ENCODE results near the gene DNAJC4.
A peak's percentile ranks its signal among the peaks of the same experiment; 100 is the strongest.

The DNAJC4 gene

DNA sequence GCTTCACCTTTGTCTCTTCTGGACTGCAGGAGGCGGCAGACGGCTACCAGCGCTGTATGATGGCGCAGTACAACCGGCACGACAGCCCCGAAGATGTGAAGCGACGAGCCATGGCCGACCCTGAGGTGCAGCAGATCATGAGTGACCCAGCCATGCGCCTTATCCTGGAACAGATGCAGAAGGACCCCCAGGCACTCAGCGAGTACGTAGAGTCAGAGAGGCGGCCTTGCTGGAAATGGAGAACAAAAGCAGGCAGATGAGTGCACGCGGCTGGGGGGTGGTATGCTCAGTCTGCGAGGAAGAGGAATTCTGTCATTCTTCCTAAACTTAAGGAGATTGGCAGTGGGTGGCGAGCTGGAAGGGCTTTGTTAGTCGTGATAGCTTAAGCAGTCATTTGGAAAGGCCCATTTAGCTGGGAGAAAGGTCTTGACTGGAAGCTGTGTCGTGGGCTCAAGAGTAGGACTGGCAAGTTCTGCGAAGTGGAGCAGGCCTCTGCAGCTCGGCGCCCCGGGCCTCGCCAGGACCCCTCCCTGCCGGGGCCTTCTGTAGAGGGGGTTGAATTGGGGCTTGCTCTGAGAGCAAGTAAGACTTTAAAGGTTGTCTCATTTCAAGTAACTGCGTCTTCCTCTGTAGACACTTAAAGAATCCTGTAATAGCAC is 26.8 kb upstream of the DNAJC4 start:
- no peak for DNase-seq
- H3K36me3 Mint-ChIP-seq, result peaks cover 59% of the 10 kb centered on the region
- CTCF ChIA-PET, result interaction anchor here (1.1 to 7.4 kb wide), 14 partner anchors 8 to 446 kb away, joined by 3 to 131 read pairs (median 10); partner anchors contain the start of genes BAD, CATSPERZ, ESRRA and GPR137
- peaks cover 38% of the 10 kb centered on the region for H3K4me1 Mint-ChIP-seq
- no peak overlapping the region for H3K4me3 Mint-ChIP-seq
- H3K27ac Mint-ChIP-seq, result peak overlapping the region; percentile 76
- H3K27me3 Mint-ChIP-seq, result no peaks in the 10 kb centered on the region
- H3K9me3 Mint-ChIP-seq, result no peaks in the 10 kb centered on the region

DNA sequence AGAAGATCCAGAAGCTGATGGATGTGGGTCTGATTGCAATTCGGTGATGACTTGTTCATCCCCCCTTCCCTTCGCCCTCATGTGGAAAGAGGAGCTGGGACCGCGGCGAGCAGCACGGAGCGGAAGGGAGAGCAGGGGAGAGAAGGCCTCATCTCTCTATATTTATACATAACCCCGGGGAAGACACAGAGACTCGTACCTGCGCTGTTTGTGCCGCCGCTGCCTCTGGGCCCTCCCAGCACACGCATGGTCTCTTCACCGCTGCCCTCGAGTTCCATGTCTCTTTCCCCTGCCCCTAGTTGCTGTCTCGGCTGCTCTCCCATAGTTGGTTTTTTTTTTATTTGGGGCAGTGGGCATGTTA is 26.3 kb upstream of the DNAJC4 start:
- H3K9me3 Mint-ChIP-seq, result no peaks in the 10 kb centered on the region
- no peak for DNase-seq
- peak overlapping the region; percentile 76 for H3K27ac Mint-ChIP-seq
- peaks cover 43% of the 10 kb centered on the region for H3K4me1 Mint-ChIP-seq
- CTCF ChIA-PET, result interaction anchor here (0.7 to 7.4 kb wide), 27 partner anchors 8 to 446 kb away, joined by 3 to 131 read pairs (median 4); partner anchors contain the start of genes BAD, CATSPERZ, DNAJC4 and ESRRA
- H3K36me3 Mint-ChIP-seq, result peaks cover 63% of the 10 kb centered on the region
- H3K4me3 Mint-ChIP-seq, result no peak overlapping the region
- no peaks in the 10 kb centered on the region for H3K27me3 Mint-ChIP-seq

DNA sequence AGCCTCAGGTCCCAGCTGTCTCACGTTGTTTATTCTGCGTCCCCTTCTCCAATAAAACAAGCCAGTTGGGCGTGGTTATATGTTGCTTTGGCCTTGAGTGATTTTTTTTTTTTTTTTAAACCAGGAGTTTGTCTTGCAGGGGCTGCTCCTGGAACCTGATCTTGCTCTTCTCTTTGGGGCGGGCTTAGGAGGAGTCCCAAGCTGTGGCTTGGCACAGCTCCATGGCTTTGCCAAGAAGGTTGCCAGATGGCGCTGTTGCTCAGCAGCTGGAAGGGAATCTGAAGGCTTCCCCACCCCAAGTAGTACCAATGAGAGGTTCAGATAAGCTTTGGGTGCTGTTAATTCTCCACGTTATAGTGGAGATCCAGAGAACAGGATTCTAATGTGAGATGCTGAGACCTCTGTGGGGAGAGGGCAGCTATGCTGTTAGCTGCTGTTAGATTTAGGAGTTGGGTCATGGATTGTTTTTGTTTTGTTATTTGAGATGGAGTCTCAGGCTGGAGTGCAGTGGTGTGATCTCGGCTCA is 25.8 kb upstream of the DNAJC4 start:
- H3K4me1 Mint-ChIP-seq, result peaks cover 48% of the 10 kb centered on the region
- peak overlapping the region; percentile 86 for H3K27ac Mint-ChIP-seq
- CTCF ChIA-PET, result interaction anchor here (0.7 to 7.4 kb wide), 29 partner anchors 9 to 445 kb away, joined by 3 to 131 read pairs (median 4); partner anchors contain the start of genes BAD, CATSPERZ, DNAJC4 and ESRRA
- H3K9me3 Mint-ChIP-seq, result no peaks in the 10 kb centered on the region
- H3K36me3 Mint-ChIP-seq, result peaks cover 66% of the 10 kb centered on the region
- peak; percentile 90 for DNase-seq
- H3K4me3 Mint-ChIP-seq, result peak overlapping the region; percentile 71
- H3K27me3 Mint-ChIP-seq, result no peaks in the 10 kb centered on the region

DNA sequence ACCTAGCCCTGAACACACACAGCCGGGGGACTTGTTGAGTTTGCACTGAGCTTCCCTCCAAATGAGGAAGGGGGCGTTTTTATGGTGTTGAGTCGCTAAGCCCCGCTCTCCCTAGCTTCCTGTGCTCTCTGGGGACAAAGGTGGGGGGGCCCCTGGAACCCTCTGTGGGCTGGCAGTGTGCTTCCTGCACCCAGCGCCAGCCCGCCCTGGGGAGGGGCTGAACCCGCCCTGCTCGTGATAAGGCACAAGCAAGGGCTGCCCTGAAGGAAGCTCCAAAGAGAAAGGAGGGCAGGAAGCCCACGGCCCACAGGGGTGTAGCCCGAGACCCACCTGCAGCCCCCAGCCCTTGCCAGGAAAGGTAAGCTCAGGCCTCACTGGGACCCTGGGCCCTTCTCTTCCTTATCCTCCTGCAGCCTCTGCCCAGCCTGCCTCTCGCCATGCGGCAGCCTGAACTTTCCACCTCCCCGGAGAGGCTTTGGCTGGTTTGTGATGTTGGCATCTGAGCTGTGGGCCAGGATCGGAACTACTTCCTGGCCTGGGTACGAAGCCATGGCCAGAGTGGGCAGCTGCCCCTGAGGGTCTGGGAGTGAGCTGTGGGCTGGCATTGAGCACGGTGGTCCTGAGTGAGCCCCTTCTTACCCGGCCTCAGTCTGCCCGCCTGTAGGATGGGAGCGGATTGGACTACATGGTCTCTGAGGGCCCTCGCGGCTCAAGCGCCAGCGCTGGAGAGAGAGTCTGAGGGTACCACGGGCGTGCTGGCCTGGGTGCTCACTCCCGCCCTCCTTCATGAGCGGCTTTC is 23.7 kb upstream of the DNAJC4 start, which contains the start of gene FERMT3:
TSS of gene FERMT3 (plus strand) at position 265 of the 799 bp plus-strand sequence. CDS start 644 bp downstream, outside the sequence.
- peak within 1 kb of the TSS; percentile 90 for H3K4me3 Mint-ChIP-seq
- H3K27me3 Mint-ChIP-seq, result no peaks in the 10 kb centered on the region
- H3K4me1 Mint-ChIP-seq, result peaks cover 53% of the 10 kb centered on the region
- peak within 1 kb of the TSS; percentile 96 for H3K27ac Mint-ChIP-seq
- CTCF ChIA-PET, result interaction anchor here (0.6 to 7.4 kb wide), 17 partner anchors 11 to 131 kb away, joined by 3 to 131 read pairs (median 9); partner anchors contain the start of genes CATSPERZ, DNAJC4, ESRRA and NUDT22
- no peaks in the 10 kb centered on the region for H3K9me3 Mint-ChIP-seq
- peaks cover 58% of the 10 kb centered on the region for H3K36me3 Mint-ChIP-seq
- peak; percentile 89 for DNase-seq

DNA sequence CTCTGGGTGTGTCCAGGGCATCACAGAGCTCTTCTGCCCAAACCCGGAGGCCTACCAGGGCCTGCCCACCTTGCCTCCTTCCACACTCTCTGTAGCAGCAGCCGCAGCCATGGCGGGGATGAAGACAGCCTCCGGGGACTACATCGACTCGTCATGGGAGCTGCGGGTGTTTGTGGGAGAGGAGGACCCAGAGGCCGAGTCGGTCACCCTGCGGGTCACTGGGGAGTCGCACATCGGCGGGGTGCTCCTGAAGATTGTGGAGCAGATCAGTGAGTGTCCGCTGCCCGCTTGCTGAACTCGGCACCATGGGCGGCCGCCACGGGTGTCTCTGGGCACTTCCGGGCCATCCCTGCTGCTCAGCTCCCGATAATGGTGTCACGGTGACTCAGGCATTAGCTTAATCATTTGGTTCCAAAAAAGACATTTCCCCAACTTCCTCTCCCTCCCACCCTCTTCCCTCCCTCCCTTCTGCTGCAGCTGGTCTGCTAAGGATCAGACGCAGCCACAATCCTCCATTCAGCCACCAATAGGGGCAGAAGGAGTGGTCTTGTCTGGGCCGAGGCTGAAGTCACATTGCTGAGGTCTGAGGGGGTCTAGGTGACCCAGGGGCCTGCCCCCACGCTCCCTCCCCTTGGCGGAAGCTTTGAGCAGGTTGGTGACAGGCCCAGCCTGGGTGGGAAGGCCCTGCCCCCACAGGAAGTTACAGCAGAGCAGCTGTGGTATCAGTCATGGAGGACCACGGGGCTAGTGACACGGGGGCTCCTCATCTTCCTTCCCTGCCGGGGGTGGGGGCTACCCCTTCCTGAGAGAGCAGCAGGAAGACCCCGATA is 22.9 kb upstream of the DNAJC4 start:
- peak overlapping the region; percentile 96 for H3K27ac Mint-ChIP-seq
- H3K4me1 Mint-ChIP-seq, result peaks cover 58% of the 10 kb centered on the region
- peak; percentile 89 for DNase-seq
- no peaks in the 10 kb centered on the region for H3K27me3 Mint-ChIP-seq
- CTCF ChIA-PET, result interaction anchor here (0.6 to 7.4 kb wide), 12 partner anchors 10 to 131 kb away, joined by 3 to 131 read pairs (median 11); partner anchors contain the start of genes CATSPERZ, ESRRA, FKBP2 and NUDT22
- peaks cover 57% of the 10 kb centered on the region for H3K36me3 Mint-ChIP-seq
- H3K4me3 Mint-ChIP-seq, result peak overlapping the region; percentile 90
- H3K9me3 Mint-ChIP-seq, result no peaks in the 10 kb centered on the region

DNA sequence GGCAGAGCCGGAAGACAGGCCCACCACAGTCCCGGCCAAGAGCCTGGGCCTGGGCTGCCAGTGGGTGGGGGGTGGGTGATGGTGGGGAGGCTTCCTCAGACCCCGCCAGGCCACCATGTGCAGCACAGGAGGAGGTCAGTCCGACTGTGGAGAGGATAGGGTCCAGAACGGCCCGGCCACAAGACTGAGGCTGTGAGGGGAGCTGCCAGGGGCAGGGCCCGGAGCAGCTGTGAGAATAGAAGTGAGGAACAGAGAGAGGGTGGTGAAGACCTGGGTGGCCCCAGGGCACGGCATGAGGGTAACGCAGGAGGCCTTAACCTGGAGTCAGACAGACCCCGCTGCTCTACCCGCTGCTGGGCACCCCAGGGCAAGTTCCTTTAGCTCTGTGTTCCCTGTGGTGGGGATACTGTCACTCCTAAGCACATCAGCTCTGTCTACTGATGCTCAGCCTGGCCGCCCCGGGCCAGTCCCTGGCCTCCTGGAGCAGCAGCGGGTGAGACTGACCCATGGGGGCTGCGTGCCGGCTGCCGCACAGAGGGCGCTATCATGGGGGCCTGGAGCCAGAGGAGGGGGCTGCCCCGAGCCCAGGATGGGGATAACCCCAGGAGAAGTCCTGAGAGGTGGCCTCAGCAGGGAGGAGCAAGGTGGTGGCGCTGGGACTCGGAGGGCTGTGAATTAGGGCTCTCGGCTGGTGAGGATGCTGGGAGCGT is 22.1 kb upstream of the DNAJC4 start:
- Mint-ChIP-seq H3K4me3 (peak overlapping the region; percentile 90), H3K4me1 (peaks cover 60% of the 10 kb centered on the region), H3K27me3 (no peaks in the 10 kb centered on the region), H3K9me3 (no peaks in the 10 kb centered on the region), H3K27ac (peak overlapping the region; percentile 96), H3K36me3 (peaks cover 55% of the 10 kb centered on the region)
- CTCF ChIA-PET, result interaction anchor here (1.1 to 7.4 kb wide), 6 partner anchors 9 to 124 kb away, joined by 3 to 131 read pairs (median 30); partner anchors contain the start of genes CATSPERZ, ESRRA, FKBP2 and NUDT22
- DNase-seq, result no peak

DNA sequence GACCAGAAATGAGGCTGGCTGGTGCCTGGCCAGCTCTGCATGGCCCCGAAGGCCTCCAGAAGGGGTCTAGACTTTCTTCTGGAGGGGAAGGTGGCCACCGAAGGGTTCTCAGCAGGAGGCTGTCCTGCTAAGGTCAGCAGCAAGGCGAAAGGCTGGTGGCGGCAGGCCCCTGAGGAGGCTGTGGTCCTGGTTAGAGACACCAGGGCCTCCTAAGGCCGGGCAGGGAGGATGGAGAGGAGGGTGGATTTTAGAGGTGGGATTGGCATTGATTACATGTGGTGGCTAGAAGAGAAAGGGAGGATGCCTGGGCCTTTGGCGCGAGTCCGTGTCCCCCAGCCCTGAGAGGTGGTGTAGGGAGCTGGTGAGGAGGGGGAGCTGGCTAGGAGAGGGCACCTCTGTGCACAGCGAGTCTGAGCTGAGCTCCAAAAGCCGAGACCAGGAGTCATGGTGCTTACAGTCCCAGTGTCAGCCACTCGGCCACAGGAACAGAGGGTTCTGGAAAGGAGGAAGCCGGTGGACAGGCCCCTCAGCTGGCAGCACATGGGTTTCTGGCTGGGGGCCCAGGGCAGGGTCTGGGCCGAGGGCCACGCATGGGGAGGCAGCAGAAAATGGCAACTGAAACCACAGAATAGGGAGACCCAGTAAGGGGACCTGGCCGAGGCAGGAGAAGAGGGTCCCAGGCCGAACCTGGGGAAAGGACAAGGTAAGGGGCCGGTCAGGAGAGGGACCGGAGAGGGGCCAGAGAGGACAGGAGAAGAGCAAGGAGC is 21.4 kb upstream of the DNAJC4 start:
- peak overlapping the region; percentile 96 for H3K27ac Mint-ChIP-seq
- CTCF ChIA-PET, result interaction anchor here (1.8 to 7.4 kb wide), 5 partner anchors 8 to 94 kb away, joined by 7 to 131 read pairs (median 31); partner anchors contain the start of genes CATSPERZ, ESRRA, NUDT22 and PLCB3
- H3K27me3 Mint-ChIP-seq, result no peaks in the 10 kb centered on the region
- peaks cover 55% of the 10 kb centered on the region for H3K4me1 Mint-ChIP-seq
- H3K9me3 Mint-ChIP-seq, result no peaks in the 10 kb centered on the region
- peaks cover 50% of the 10 kb centered on the region for H3K36me3 Mint-ChIP-seq
- DNase-seq, result no peak
- H3K4me3 Mint-ChIP-seq, result peak overlapping the region; percentile 90

DNA sequence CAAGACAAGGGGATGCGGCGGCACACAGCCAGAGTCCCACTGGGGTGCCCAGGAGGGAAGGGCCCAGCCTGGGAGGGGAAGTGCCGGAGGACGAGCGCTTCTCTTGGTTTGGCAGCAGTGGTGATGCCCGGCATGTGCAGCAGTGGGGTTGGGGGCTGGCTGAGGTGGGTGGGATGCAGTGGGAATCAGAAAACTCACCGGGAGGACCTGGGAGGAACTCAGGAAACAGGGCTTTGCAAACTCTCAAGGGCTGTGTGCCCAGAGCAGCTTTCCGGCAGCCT is 20.8 kb upstream of the DNAJC4 start:
- H3K4me1 Mint-ChIP-seq, result peaks cover 50% of the 10 kb centered on the region

DNA sequence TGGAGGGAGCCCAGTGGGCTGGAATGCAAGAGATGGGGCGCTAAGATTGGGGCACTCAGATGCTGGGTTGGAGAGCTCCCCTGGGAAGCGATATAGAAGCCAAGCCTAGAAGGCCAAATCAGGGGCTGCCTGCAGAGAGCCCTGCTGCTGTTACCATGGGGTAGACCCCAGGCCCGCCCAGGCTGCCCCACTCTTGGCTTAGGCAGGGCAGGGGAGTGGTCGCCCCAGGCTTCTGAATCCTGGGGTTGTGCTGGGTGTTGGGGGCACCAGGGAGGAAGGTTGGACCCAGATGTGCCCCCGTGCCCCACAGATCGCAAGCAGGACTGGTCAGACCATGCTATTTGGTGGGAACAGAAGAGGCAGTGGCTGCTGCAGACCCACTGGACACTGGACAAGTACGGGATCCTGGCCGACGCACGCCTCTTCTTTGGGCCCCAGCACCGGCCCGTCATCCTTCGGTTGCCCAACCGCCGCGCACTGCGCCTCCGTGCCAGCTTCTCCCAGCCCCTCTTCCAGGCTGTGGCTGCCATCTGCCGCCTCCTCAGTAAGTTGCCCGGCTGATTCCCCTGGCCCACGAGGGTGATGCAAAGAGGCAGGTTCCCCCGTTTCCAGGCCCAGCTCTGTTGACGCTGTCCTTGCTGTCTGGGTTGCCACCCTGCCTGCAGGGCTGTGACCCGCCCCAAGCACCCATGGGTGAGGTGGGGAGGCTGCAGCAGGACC is 19.9 kb upstream of the DNAJC4 start:
- H3K36me3 Mint-ChIP-seq, result peaks cover 49% of the 10 kb centered on the region
- H3K4me1 Mint-ChIP-seq, result peaks cover 49% of the 10 kb centered on the region
- no peaks in the 10 kb centered on the region for H3K9me3 Mint-ChIP-seq
- CTCF ChIA-PET, result interaction anchor here (1.8 kb wide), 1 partner anchor 16 kb away, joined by 7 read pairs; the partner anchor contains the start of genes NUDT22 and TRPT1
- no peak overlapping the region for H3K4me3 Mint-ChIP-seq
- DNase-seq, result no peak
- peak overlapping the region; percentile 24 for H3K27ac Mint-ChIP-seq
- H3K27me3 Mint-ChIP-seq, result no peaks in the 10 kb centered on the region

More for the DNA sequence above, 20.8 kb upstream of the DNAJC4 start:
- Mint-ChIP-seq H3K36me3 (peaks cover 46% of the 10 kb centered on the region), H3K9me3 (no peaks in the 10 kb centered on the region), H3K4me3 (peak overlapping the region; percentile 31), H3K27ac (peak overlapping the region; percentile 96), H3K27me3 (no peaks in the 10 kb centered on the region)
- CTCF ChIA-PET, result interaction anchor here (1.8 kb wide), 1 partner anchor 17 kb away, joined by 7 read pairs; the partner anchor contains the start of genes NUDT22 and TRPT1
- DNase-seq, result no peak

DNA sequence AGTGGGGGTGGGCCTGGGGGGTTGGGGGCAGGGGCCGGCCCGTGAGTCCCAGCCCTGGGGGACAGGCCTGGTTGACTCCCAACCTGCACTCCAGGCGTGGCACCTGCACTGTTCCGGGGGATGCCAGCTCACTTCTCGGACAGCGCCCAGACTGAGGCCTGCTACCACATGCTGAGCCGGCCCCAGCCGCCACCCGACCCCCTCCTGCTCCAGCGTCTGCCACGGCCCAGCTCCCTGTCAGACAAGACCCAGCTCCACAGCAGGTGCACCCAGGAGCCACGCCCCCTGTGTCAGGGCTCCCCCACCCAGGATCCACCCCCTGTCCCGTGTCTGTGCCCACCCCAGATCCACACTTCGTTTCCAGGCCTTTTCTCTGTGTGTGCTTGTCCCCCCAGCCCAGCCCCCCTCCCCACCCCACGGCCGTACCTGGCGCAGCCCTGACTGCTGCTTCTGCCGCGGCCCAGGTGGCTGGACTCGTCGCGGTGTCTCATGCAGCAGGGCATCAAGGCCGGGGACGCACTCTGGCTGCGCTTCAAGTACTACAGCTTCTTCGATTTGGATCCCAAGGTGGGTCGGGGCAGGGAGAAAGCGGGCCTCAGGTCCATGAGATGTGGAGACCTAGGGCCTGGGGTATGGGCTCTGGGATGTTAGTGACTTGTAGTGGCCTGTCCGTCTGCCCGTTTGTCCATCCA is 19.0 kb upstream of the DNAJC4 start:
- Mint-ChIP-seq H3K4me1 (peaks cover 40% of the 10 kb centered on the region), H3K4me3 (no peak overlapping the region), H3K27me3 (no peaks in the 10 kb centered on the region), H3K36me3 (peaks cover 51% of the 10 kb centered on the region), H3K9me3 (no peaks in the 10 kb centered on the region), H3K27ac (peak overlapping the region; percentile 42)
- DNase-seq, result no peak
- CTCF ChIA-PET, result no interaction called here

DNA sequence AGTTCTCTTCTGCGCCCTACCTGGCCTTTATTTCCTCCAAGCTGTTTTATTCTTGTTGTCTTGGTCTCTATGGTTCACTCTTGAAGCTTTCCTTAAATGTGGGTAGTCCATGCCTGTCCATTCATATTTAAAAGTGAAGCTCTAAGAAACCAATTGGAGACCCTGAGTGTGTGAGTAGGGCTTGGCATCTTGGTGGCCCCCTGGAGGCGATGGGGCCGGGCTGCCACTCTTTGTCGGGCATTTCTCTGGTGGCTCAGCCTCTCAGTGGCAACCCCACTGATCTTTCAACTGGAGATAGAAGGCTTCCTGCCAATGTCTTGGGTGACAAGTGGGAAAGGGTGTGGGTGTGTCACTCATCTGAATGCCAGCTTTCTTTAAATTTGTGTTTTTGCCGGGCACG is 13.5 kb upstream of the DNAJC4 start:
- Mint-ChIP-seq H3K27ac (no peak overlapping the region), H3K9me3 (no peaks in the 10 kb centered on the region), H3K27me3 (no peaks in the 10 kb centered on the region), H3K4me1 (peaks cover 13% of the 10 kb centered on the region), H3K36me3 (peaks cover 38% of the 10 kb centered on the region), H3K4me3 (no peak overlapping the region)
- CTCF ChIA-PET, result interaction anchor here (5.1 kb wide), 1 partner anchor 10 kb away, joined by 28 read pairs; the partner anchor contains the start of gene FERMT3
- DNase-seq, result no peak
